Neural crest cell (in vitro differentiated cells): Measurements from ENCODE around the gene NRXN3. TPM values are rescaled to one million over a fixed set of nuclear protein-coding genes. Genes with fewer than 3 reads are reported as not detected.

Experiments
- DNase-seq: peaks from one replicate; pipeline ENCODE4 v3.0.0; 2021; ENCODE audit warnings: low read depth, mixed read lengths, low spot score
- H3K27ac Mint-ChIP-seq: one replicate; pipeline ENCODE4 v1.8.0; 2021; ENCODE audit warnings: mild to moderate bottlenecking, mixed read lengths; ENCODE audit not compliant: unreplicated experiment
- H3K27me3 Mint-ChIP-seq: 2 replicates; pipeline ENCODE4 v1.8.0; 2021; ENCODE audit warnings: low read depth, mild to moderate bottlenecking, mixed read lengths
- H3K36me3 Mint-ChIP-seq: 2 replicates; pipeline ENCODE4 v1.8.0; 2021; ENCODE audit warnings: low read depth, mild to moderate bottlenecking, mixed read lengths
- H3K4me1 Mint-ChIP-seq: 2 replicates; pipeline ENCODE4 v1.8.0; 2021; ENCODE audit warnings: mixed read lengths
- H3K4me3 Mint-ChIP-seq: one replicate; pipeline ENCODE4 v1.8.0; 2021; ENCODE audit warnings: mild to moderate bottlenecking, mixed read lengths
- H3K9me3 Mint-ChIP-seq: 2 replicates; pipeline ENCODE4 v1.8.0; 2021; ENCODE audit warnings: mixed read lengths
- CTCF ChIP-seq: fragments of 200-600 bp; sonication (generic); conservative IDR thresholded peaks from 2 replicates; pipeline ENCODE4 v1.5.0; 2021; ENCODE audit warnings: antibody characterized with exemption, mild to moderate bottlenecking
- total RNA-seq: library from RNA; stranded (reverse); gene quantifications from 2 replicates; pipeline ENCODE4 v1.2.1, GENCODE V29; 2021

Gene NRXN3
- total RNA-seq, 1 donor from 2014 or later: 2.5 TPM

GRCh38 chr14:79453276-79453675 is 1283.1 kb downstream of the NRXN3 start:
- no peaks in the 10 kb centered on the region for H3K27me3 Mint-ChIP-seq
- no peak overlapping the region for H3K27ac Mint-ChIP-seq
- no peak overlapping the region for H3K4me3 Mint-ChIP-seq
- DNase-seq: no peak
- H3K4me1 Mint-ChIP-seq: no peaks in the 10 kb centered on the region
- no peaks in the 10 kb centered on the region for H3K9me3 Mint-ChIP-seq
- TF ChIP-seq CTCF: no peak
- H3K36me3 Mint-ChIP-seq: no peaks in the 10 kb centered on the region

GRCh38 chr14:79464468-79464867 is 1294.3 kb downstream of the NRXN3 start:
- DNase-seq: no peak
- H3K27me3 Mint-ChIP-seq: no peaks in the 10 kb centered on the region
- no peak for TF ChIP-seq CTCF
- no peak overlapping the region for H3K27ac Mint-ChIP-seq
- H3K36me3 Mint-ChIP-seq: no peaks in the 10 kb centered on the region
- H3K4me3 Mint-ChIP-seq: no peak overlapping the region
- H3K4me1 Mint-ChIP-seq: peaks cover 4% of the 10 kb centered on the region
- no peaks in the 10 kb centered on the region for H3K9me3 Mint-ChIP-seq

GRCh38 chr14:79465651-79466050 is 1295.5 kb downstream of the NRXN3 start:
- no peaks in the 10 kb centered on the region for H3K9me3 Mint-ChIP-seq
- no peak for TF ChIP-seq CTCF
- DNase-seq: no peak
- H3K27me3 Mint-ChIP-seq: no peaks in the 10 kb centered on the region
- H3K36me3 Mint-ChIP-seq: no peaks in the 10 kb centered on the region
- peaks cover 4% of the 10 kb centered on the region for H3K4me1 Mint-ChIP-seq
- no peak overlapping the region for H3K27ac Mint-ChIP-seq
- no peak overlapping the region for H3K4me3 Mint-ChIP-seq

- no peak for DNase-seq
- no peak overlapping the region for H3K27ac Mint-ChIP-seq
- no peaks in the 10 kb centered on the region for H3K27me3 Mint-ChIP-seq
These were observed 1296.9 kb downstream of the NRXN3 start for GRCh38 chr14:79466938-79467527.

GRCh38 chr14:79467835-79468234 is 1297.7 kb downstream of the NRXN3 start:
- Mint-ChIP-seq H3K36me3 (no peaks in the 10 kb centered on the region), H3K4me1 (peaks cover 9% of the 10 kb centered on the region), H3K9me3 (no peaks in the 10 kb centered on the region), H3K27me3 (no peaks in the 10 kb centered on the region), H3K27ac (no peak overlapping the region), H3K4me3 (no peak overlapping the region)
- no peak for TF ChIP-seq CTCF
- DNase-seq: no peak

More at GRCh38 chr14:79466938-79467527, 1296.9 kb downstream of the NRXN3 start:
- TF ChIP-seq CTCF: no peak
- no peak overlapping the region for H3K4me3 Mint-ChIP-seq
- no peaks in the 10 kb centered on the region for H3K9me3 Mint-ChIP-seq
- H3K4me1 Mint-ChIP-seq: peaks cover 4% of the 10 kb centered on the region
- H3K36me3 Mint-ChIP-seq: no peaks in the 10 kb centered on the region
